Esophagus squamous epithelium (tissue), 5 donors: ENCODE results near the gene MGMT. TPM values are rescaled to one million over a fixed set of nuclear protein-coding genes. Genes with fewer than 3 reads are reported as not detected.

Experiments
- DNase-seq: peaks from one replicate; lab custom pipeline; 2025; lab: John Stamatoyannopoulos, UW
- H3K27ac ChIP-seq, 4 donors: fragments of 200-600 bp; sonication (generic); one replicate each; pipeline ENCODE4 v1.5.1; 2016 to 2019; ENCODE audit warnings: mild to moderate bottlenecking in 1 of 4
- H3K27me3 ChIP-seq, 4 donors: fragments of 200-600 bp; sonication (generic); 1 replicate in 3 of 4; 2 replicates in 1 of 4; pipeline versions ENCODE4 v1.5.1 to v1.6.0; 2017 to 2021; ENCODE audit warnings: antibody characterized with exemption in 1 of 4
- H3K36me3 ChIP-seq, 3 donors: fragments of 200-600 bp; sonication (generic); one replicate each; pipeline ENCODE4 v1.5.1; 2016 to 2019
- H3K4me1 ChIP-seq, 3 donors: fragments of 200-600 bp; sonication (generic); one replicate each; pipeline ENCODE4 v1.5.1; 2017 to 2019
- H3K4me3 ChIP-seq, 4 donors: fragments of 200-600 bp; sonication (generic); 1 replicate in 3 of 4; 2 replicates in 1 of 4; pipeline ENCODE4 v1.5.1; 2016 to 2019; ENCODE audit warnings: mild to moderate bottlenecking in 2 of 4, moderate library complexity in 1 of 4
- H3K9me3 ChIP-seq, 3 donors: fragments of 200-600 bp; sonication (generic); one replicate each; pipeline ENCODE4 v1.5.1; 2016 to 2019
- POLR2A ChIP-seq, 4 donors: fragments of 450-650 bp; IDR thresholded peaks; one replicate each; pipeline ENCODE4 v1.6.1; 2017; ENCODE audit warnings: antibody characterized with exemption in 4 of 4, mild to moderate bottlenecking in 4 of 4, moderate library complexity in 3 of 4
- WGBS, 2 donors: methylation state at CpG; one replicate each; pipeline ENCODE4 v1.1.5; 2018; 5-methylcytosine and 5-hydroxymethylcytosine counted together
- intact Hi-C: fragments of 100-400 bp; cut with DNase I; formaldehyde crosslinking; loops from one replicate; pipeline ENCODE4 v1.15.0; 2022
- total RNA-seq, 4 donors: library from RNA; depleted of rRNA; stranded (reverse); fragments of >200 nt; gene quantifications; one replicate each; pipeline ENCODE4 v1.1.0, GENCODE V29; 2016
- TF ChIP-seq, protein P1 (sequence below), 6 experiments: fragments of 450-650 bp in 4 of 6; fragments of 200-600 bp in 2 of 6; sonication (generic) in 2 of 6; IDR thresholded peaks; one replicate each; pipeline ENCODE4 v1.5.1; 2016 to 2019; ENCODE audit warnings: antibody characterized with exemption in 6 of 6, mild to moderate bottlenecking in 4 of 6, moderate library complexity in 4 of 6
- donor health status: DM: yes; HTN: yes; CAD: no.

MGMT gene
- total RNA-seq, 4 donors from 2014 or later = 15.6 to 28.8 (median 18.4) TPM

- WGBS, 2 donors = 92 to 94% methylated on average over 17 to 21 of the region's 26 CpGs
- Histone ChIP-seq H3K36me3 (no peaks in the 10 kb centered on the region), H3K4me1 (no peaks in the 10 kb centered on the region), H3K27ac (no peak overlapping the region), H3K9me3 (no peaks in the 10 kb centered on the region), H3K4me3 (no peak overlapping the region), H3K27me3 (no peaks in the 10 kb centered on the region)
- intact Hi-C loops = no loop called here
- TF ChIP-seq, protein P1, sequence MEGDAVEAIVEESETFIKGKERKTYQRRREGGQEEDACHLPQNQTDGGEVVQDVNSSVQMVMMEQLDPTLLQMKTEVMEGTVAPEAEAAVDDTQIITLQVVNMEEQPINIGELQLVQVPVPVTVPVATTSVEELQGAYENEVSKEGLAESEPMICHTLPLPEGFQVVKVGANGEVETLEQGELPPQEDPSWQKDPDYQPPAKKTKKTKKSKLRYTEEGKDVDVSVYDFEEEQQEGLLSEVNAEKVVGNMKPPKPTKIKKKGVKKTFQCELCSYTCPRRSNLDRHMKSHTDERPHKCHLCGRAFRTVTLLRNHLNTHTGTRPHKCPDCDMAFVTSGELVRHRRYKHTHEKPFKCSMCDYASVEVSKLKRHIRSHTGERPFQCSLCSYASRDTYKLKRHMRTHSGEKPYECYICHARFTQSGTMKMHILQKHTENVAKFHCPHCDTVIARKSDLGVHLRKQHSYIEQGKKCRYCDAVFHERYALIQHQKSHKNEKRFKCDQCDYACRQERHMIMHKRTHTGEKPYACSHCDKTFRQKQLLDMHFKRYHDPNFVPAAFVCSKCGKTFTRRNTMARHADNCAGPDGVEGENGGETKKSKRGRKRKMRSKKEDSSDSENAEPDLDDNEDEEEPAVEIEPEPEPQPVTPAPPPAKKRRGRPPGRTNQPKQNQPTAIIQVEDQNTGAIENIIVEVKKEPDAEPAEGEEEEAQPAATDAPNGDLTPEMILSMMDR (IDR thresholded peaks at IDR 0.05) = no peak
- TF ChIP-seq POLR2A (IDR thresholded peaks at IDR 0.05) = no peak
- DNase-seq = no peak
These were observed 50.0 kb downstream of the MGMT start for GRCh38 chr10:129516846-129517679.

DNA sequence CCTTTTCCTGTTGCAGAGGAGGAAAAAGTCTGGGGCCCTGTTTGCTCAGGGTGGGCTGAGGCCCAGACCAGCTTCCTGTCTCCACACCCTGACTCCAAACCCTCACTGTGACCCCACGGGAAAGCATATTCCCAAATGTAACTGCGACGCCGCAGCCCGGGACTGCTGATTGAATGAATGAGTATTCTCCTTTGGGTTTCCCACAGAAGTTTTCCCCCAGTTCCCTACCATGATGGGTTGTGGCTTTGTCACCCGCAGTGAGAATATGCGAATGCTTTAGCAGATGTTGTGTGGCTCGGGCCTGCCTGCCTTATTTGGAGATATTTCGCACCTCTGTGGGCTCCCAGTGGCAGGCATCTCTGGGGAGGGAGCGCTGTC, 50.6 kb downstream of the MGMT start:
- DNase-seq = no peak
- H3K4me1 ChIP-seq = no peaks in the 10 kb centered on the region
- intact Hi-C loops = no loop called here
- H3K4me3 ChIP-seq = no peak overlapping the region
- WGBS, 2 donors = 83 to 86% methylated on average over 6 to 10 of the region's 10 CpGs
- no peaks in the 10 kb centered on the region for H3K27me3 ChIP-seq
- no peak overlapping the region for H3K27ac ChIP-seq
- no peaks in the 10 kb centered on the region for H3K36me3 ChIP-seq
- TF ChIP-seq, protein P1 (IDR thresholded peaks at IDR 0.05) = no peak
- TF ChIP-seq POLR2A (IDR thresholded peaks at IDR 0.05) = no peak
- H3K9me3 ChIP-seq = no peaks in the 10 kb centered on the region

GRCh38 chr10:129518793-129519192, 51.8 kb downstream of the MGMT start:
- H3K9me3 ChIP-seq = no peaks in the 10 kb centered on the region
- H3K27ac ChIP-seq = no peak overlapping the region
- no peak overlapping the region for H3K4me3 ChIP-seq
- TF ChIP-seq POLR2A (IDR thresholded peaks at IDR 0.05) = no peak
- TF ChIP-seq, protein P1 (IDR thresholded peaks at IDR 0.05) = no peak
- DNase-seq = no peak
- H3K36me3 ChIP-seq = no peaks in the 10 kb centered on the region
- WGBS, 2 donors = 44 to 45% methylated on average over 6 of the region's 6 CpGs
- no peaks in the 10 kb centered on the region for H3K4me1 ChIP-seq
- intact Hi-C loops = no loop called here
- no peaks in the 10 kb centered on the region for H3K27me3 ChIP-seq

- no peaks in the 10 kb centered on the region for H3K27me3 ChIP-seq
- H3K27ac ChIP-seq = no peak overlapping the region
- H3K36me3 ChIP-seq = no peaks in the 10 kb centered on the region
- no peaks in the 10 kb centered on the region for H3K9me3 ChIP-seq
- 91 to 95% methylated on average over 20 to 23 of the region's 26 CpGs for WGBS, 2 donors
- no peak overlapping the region for H3K4me3 ChIP-seq
- intact Hi-C loops = no loop called here
- TF ChIP-seq POLR2A (IDR thresholded peaks at IDR 0.05) = no peak
- TF ChIP-seq, protein P1 (IDR thresholded peaks at IDR 0.05) = no peak
- H3K4me1 ChIP-seq = peaks cover 0 to 9% (median 0%) of the 10 kb centered on the region in 3 donors
- DNase-seq = no peak
These were observed 53.5 kb downstream of the MGMT start for GRCh38 chr10:129520440-129521080.
